Ishikawa (cell line): Measurements from ENCODE around the gene TMEM8B.

Source experiments
- CEBPB ChIP-seq: IDR thresholded peaks from 2 replicates; pipeline ENCODE4 v1.6.1; 2012
- CREB1 ChIP-seq: IDR thresholded peaks from 2 replicates; pipeline ENCODE4 v1.6.1; 2012; ENCODE audit warnings: low read depth
- EGR1 ChIP-seq: IDR thresholded peaks from 2 replicates; pipeline ENCODE4 v1.6.1; 2012
- EP300 ChIP-seq: IDR thresholded peaks from 2 replicates; pipeline ENCODE4 v1.6.1; 2012; ENCODE audit warnings: borderline replicate concordance
- FOXM1 ChIP-seq: IDR thresholded peaks from 2 replicates; pipeline ENCODE4 v1.6.1; 2012; ENCODE audit warnings: low read depth, borderline replicate concordance
- MAX ChIP-seq: IDR thresholded peaks from 2 replicates; pipeline ENCODE4 v1.6.1; 2012
- NFIC ChIP-seq: IDR thresholded peaks from 2 replicates; pipeline ENCODE4 v1.6.1; 2012
- RAD21 ChIP-seq: IDR thresholded peaks from 2 replicates; pipeline ENCODE4 v1.6.1; 2012; ENCODE audit warnings: low read depth
- TAF1 ChIP-seq: IDR thresholded peaks from 2 replicates; pipeline ENCODE4 v1.6.1; 2012; ENCODE audit warnings: low read depth, mild to moderate bottlenecking
- TCF12 ChIP-seq: IDR thresholded peaks from 2 replicates; pipeline ENCODE4 v1.6.1; 2012; ENCODE audit warnings: low read depth
- TEAD4 ChIP-seq: IDR thresholded peaks from 2 replicates; pipeline ENCODE4 v1.6.1; 2012
- YY1 ChIP-seq: IDR thresholded peaks from 2 replicates; pipeline ENCODE4 v1.6.1; 2012; ENCODE audit warnings: low read depth
- ZBTB7A ChIP-seq: IDR thresholded peaks from 2 replicates; pipeline ENCODE4 v1.6.1; 2012; ENCODE audit warnings: low read depth
- TF ChIP-seq, protein P1 (sequence below): IDR thresholded peaks from 2 replicates; pipeline ENCODE4 v1.6.1; 2012; ENCODE audit warnings: low read depth, mild to moderate bottlenecking
- TF ChIP-seq, protein P2 (sequence below): IDR thresholded peaks from 2 replicates; pipeline ENCODE4 v1.6.1; 2012

TMEM8B gene

DNA sequence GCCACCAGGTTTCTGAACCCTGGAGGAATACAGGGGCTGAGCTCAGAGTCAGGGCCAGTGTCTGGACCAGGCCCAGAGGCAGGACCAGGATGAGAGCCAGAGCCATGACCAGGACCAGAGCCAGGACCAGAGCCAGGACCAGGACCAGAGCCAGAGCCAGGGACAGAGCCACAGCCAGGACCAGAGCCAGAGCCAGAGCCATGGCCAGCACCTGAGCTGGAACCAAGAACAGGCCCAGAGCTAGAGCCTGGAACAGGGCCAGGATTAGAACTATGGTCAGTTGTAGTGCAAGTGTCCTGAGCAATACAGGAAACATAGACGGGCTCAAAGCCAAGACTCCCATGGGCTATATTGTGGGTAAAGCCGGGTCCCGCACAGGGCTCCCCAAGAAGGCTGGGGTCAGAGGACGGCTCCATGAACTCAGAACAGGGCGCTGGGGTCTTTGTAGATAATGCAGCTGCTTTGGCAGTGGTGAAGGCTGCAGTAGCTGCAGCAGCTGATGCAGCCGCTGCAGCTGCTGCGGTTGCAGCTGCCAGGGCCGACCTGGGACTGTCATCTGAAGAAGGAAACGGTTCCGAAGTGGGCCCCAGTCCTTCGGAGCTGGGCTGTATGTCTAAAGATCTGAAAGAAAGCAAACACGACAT lies 17.5 kb upstream of the TMEM8B start:
- TF ChIP-seq, protein P1, sequence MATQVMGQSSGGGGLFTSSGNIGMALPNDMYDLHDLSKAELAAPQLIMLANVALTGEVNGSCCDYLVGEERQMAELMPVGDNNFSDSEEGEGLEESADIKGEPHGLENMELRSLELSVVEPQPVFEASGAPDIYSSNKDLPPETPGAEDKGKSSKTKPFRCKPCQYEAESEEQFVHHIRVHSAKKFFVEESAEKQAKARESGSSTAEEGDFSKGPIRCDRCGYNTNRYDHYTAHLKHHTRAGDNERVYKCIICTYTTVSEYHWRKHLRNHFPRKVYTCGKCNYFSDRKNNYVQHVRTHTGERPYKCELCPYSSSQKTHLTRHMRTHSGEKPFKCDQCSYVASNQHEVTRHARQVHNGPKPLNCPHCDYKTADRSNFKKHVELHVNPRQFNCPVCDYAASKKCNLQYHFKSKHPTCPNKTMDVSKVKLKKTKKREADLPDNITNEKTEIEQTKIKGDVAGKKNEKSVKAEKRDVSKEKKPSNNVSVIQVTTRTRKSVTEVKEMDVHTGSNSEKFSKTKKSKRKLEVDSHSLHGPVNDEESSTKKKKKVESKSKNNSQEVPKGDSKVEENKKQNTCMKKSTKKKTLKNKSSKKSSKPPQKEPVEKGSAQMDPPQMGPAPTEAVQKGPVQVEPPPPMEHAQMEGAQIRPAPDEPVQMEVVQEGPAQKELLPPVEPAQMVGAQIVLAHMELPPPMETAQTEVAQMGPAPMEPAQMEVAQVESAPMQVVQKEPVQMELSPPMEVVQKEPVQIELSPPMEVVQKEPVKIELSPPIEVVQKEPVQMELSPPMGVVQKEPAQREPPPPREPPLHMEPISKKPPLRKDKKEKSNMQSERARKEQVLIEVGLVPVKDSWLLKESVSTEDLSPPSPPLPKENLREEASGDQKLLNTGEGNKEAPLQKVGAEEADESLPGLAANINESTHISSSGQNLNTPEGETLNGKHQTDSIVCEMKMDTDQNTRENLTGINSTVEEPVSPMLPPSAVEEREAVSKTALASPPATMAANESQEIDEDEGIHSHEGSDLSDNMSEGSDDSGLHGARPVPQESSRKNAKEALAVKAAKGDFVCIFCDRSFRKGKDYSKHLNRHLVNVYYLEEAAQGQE: no peak
- TF ChIP-seq TAF1: no peak
- no peak for TF ChIP-seq FOXM1
- TF ChIP-seq RAD21: no peak
- no peak for TF ChIP-seq NFIC
- TF ChIP-seq TEAD4: no peak
- no peak for TF ChIP-seq YY1
- no peak for TF ChIP-seq TCF12
- no peak for TF ChIP-seq EP300
- TF ChIP-seq, protein P2, sequence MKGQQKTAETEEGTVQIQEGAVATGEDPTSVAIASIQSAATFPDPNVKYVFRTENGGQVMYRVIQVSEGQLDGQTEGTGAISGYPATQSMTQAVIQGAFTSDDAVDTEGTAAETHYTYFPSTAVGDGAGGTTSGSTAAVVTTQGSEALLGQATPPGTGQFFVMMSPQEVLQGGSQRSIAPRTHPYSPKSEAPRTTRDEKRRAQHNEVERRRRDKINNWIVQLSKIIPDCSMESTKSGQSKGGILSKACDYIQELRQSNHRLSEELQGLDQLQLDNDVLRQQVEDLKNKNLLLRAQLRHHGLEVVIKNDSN: no peak
- TF ChIP-seq CREB1: no peak
- TF ChIP-seq MAX: no peak
- no peak for TF ChIP-seq CEBPB
- no peak for TF ChIP-seq ZBTB7A
- TF ChIP-seq EGR1: no peak

GRCh38 chr9:35812025-35812602 lies 16.9 kb upstream of the TMEM8B start, which contains the start of gene SPAG8:
SPAG8 (minus strand) TSS chr9:35812262; CDS start chr9:35812147, 115 bp downstream.
- TF ChIP-seq TAF1: peak; percentile 35; the same call in 1 of the 2 replicates
- no peak for TF ChIP-seq CEBPB
- TF ChIP-seq, protein P2: 0 out of 2 replicates have a peak, but pooled peaks have one; percentile 44
- no peak for TF ChIP-seq RAD21
- no peak for TF ChIP-seq EP300
- peak; percentile 61 for TF ChIP-seq TEAD4
- TF ChIP-seq TCF12: peak; percentile 66; the same call in 1 of the 2 replicates
- peak; percentile 76 for TF ChIP-seq YY1
- TF ChIP-seq NFIC: peak; percentile 23; the same call in 1 of the 2 replicates
- no peak for TF ChIP-seq EGR1
- TF ChIP-seq MAX: peak; percentile 56
- TF ChIP-seq CREB1: no peak

- TF ChIP-seq, protein P1: no peak
Observed at GRCh38 chr9:35813434-35814105, 15.5 kb upstream of the TMEM8B start.

GRCh38 chr9:35814106-35814840 lies 14.8 kb upstream of the TMEM8B start:
- TF ChIP-seq EP300 (no peak), CREB1 (no peak), EGR1 (no peak), CEBPB (0 out of 2 replicates have a peak, but pooled peaks have one; percentile 28), MAX (no peak), NFIC (peak; percentile 30; the same call in 1 of the 2 replicates)

- TF ChIP-seq, protein P2: no peak
- TF ChIP-seq TEAD4: no peak
- TF ChIP-seq TAF1: peak; percentile 89
- no peak for TF ChIP-seq EP300
- TF ChIP-seq YY1: peak; percentile 93
Observed at GRCh38 chr9:35814841-35815543, 14.0 kb upstream of the TMEM8B start, which contains the start of gene HINT2. HINT2 (minus strand) TSS chr9:35815042; CDS start chr9:35814979, 63 bp downstream.
